GM18517 (cell line): Measurements from ENCODE around the gene HSD17B14.
"Not testable (repeated sequence)": the region's sequence is repeated elsewhere in the genome, so short reads cannot be mapped to it uniquely, and the experiment has no call there.

Source experiments
- ATAC-seq: cut with Tn5 transposase; IDR thresholded peaks from one replicate; pipeline ENCODE4 v1.9.1; 2021; ENCODE audit warnings: mild to moderate bottlenecking, moderate library complexity; ENCODE audit not compliant: unreplicated experiment

HSD17B14 gene

GRCh38 chr19:48768171-48768753, 68.0 kb downstream of the HSD17B14 start:
- ATAC-seq: not testable (repeated sequence)

GRCh38 chr19:48765816-48766215, 70.5 kb downstream of the HSD17B14 start:
- not testable (repeated sequence) for ATAC-seq
